Keratinocyte (primary cell): ENCODE results near the gene ITGB5. TPM values are rescaled to one million over a fixed set of nuclear protein-coding genes. Genes with fewer than 3 reads are reported as not detected.

ENCODE experiments used
- DNase-seq: peaks from one replicate; pipeline ENCODE4 v3.0.0-alpha.2; 2011; ENCODE audit warnings: low read depth, missing footprints, low spot score
- FAIRE-seq: peaks from 2 replicates; lab custom pipeline; 2011; peaks lifted over from hg19 to GRCh38; lab: Jason Lieb, UNC
- H2AFZ ChIP-seq: 2 replicates; pipeline ENCODE4 v1.6.0; 2012; ENCODE audit warnings: low read length, control low read depth, inconsistent platforms; ENCODE audit not compliant: control insufficient read depth
- H3K27ac ChIP-seq: 2 replicates; pipeline ENCODE4 v1.5.1; 2011; ENCODE audit warnings: low read length; ENCODE audit not compliant: control insufficient read depth, insufficient read depth
- H3K27me3 ChIP-seq: 3 replicates; pipeline ENCODE4 v1.6.0; 2011; ENCODE audit warnings: low read length; ENCODE audit not compliant: control insufficient read depth, insufficient read depth; ENCODE audit errors: extremely low read depth
- H3K36me3 ChIP-seq, 2 experiments: 2 replicates in 1 of 2; 3 replicates in 1 of 2; pipeline ENCODE4 v1.5.1; 2011; ENCODE audit warnings: low read length in 2 of 2, mild to moderate bottlenecking in 1 of 2; ENCODE audit not compliant: control insufficient read depth in 2 of 2, insufficient read depth in 2 of 2; ENCODE audit errors: extremely low read depth in 1 of 2
- H3K4me1 ChIP-seq: 3 replicates; pipeline ENCODE4 v1.5.1; 2011; ENCODE audit warnings: low read length; ENCODE audit not compliant: control insufficient read depth, insufficient read depth; ENCODE audit errors: extremely low read depth
- H3K4me2 ChIP-seq: 3 replicates; pipeline ENCODE4 v1.6.0; 2011; ENCODE audit warnings: low read depth, low read length; ENCODE audit not compliant: control insufficient read depth, insufficient read depth; ENCODE audit errors: extremely low read depth
- H3K4me3 ChIP-seq, 3 experiments: fragments of 200-600 bp in 1 of 3; sonication (generic) in 1 of 3; 2 replicates in 2 of 3; 3 replicates in 1 of 3; pipeline ENCODE4 v1.5.1; 2011 to 2016; ENCODE audit warnings: low read length in 3 of 3, mild to moderate bottlenecking in 3 of 3, control low read depth in 2 of 3, inconsistent platforms in 1 of 3, low read depth in 1 of 3, mixed read lengths in 1 of 3, mixed run types in 1 of 3, moderate library complexity in 1 of 3; ENCODE audit not compliant: control insufficient read depth in 2 of 3, insufficient read depth in 2 of 3; ENCODE audit errors: extremely low read depth in 1 of 3
- H3K79me2 ChIP-seq: 2 replicates; pipeline ENCODE4 v1.6.0; 2012; ENCODE audit warnings: low read length; ENCODE audit not compliant: control insufficient read depth, insufficient read depth
- H3K9ac ChIP-seq: 3 replicates; pipeline ENCODE4 v1.6.0; 2011; ENCODE audit warnings: low read length; ENCODE audit not compliant: control insufficient read depth, insufficient read depth; ENCODE audit errors: extremely low read depth
- H3K9me1 ChIP-seq: 3 replicates; pipeline ENCODE4 v1.6.0; 2011; ENCODE audit warnings: low read length; ENCODE audit not compliant: control insufficient read depth, insufficient read depth; ENCODE audit errors: extremely low read depth
- H3K9me3 ChIP-seq: 2 replicates; pipeline ENCODE4 v1.5.1; 2012; ENCODE audit warnings: low read depth, low read length; ENCODE audit not compliant: control insufficient read depth
- H4K20me1 ChIP-seq: 3 replicates; pipeline ENCODE4 v1.6.0; 2011; ENCODE audit warnings: low read length; ENCODE audit not compliant: control insufficient read depth, insufficient read depth; ENCODE audit errors: extremely low read depth
- CTCF ChIP-seq, 3 experiments: IDR thresholded peaks in 1 of 3; conservative IDR thresholded peaks in 1 of 3; optimal IDR thresholded peaks in 1 of 3; 2 replicates in 2 of 3; 3 replicates in 1 of 3; pipeline versions ENCODE3 to v1.5.1; 2011; ENCODE audit warnings: low read length in 3 of 3, mild to moderate bottlenecking in 3 of 3, moderate library complexity in 2 of 3, control low read depth in 1 of 3, inconsistent platforms in 1 of 3; ENCODE audit not compliant: insufficient read depth in 2 of 3; ENCODE audit errors: extremely low read depth in 1 of 3
- EZH2 ChIP-seq: IDR thresholded peaks from one replicate; pipeline ENCODE4 v1.6.1; 2012; ENCODE audit warnings: inconsistent platforms, mild to moderate bottlenecking, low read length, moderate library complexity
- dilution Hi-C: fragments of 300-500 bp; cut with MboI; formaldehyde crosslinking; loops from one replicate; pipeline ENCODE4 v1.7.0; 2020; ENCODE audit warnings: low sequenced_read_pairs; ENCODE audit not compliant: extremely low pct_ligation_motif_present
- polyA plus RNA-seq, 5 experiments: library from polyadenylated mRNA; depleted of rRNA in 3 of 5; stranded (reverse) in 3 of 5; stranded (forward) in 1 of 5; unstranded in 1 of 5; fragments of >200 nt; gene quantifications; 1 replicate in 1 of 5; 2 replicates in 3 of 5; 3 replicates in 1 of 5; pipeline versions ENCODE4 v1.2.1 to v1.2.3, GENCODE V29; 2011 to 2012; ENCODE audit warnings: missing spikeins in 2 of 5, low read depth in 1 of 5, low replicate concordance in 1 of 5

Gene ITGB5
- polyA plus RNA-seq, 1 donor (not counting 4 experiments of a cell fraction or from before 2014, with no cell fraction given), result 136 TPM

- Histone ChIP-seq H3K9ac (no peak overlapping the region), H3K36me3 (no peaks in the 10 kb centered on the region), H3K4me3 (no peak overlapping the region), H3K4me2 (no peak overlapping the region), H2AFZ (no peak overlapping the region), H3K4me1 (no peaks in the 10 kb centered on the region), H3K79me2 (no peaks in the 10 kb centered on the region), H3K9me3 (no peaks in the 10 kb centered on the region), H3K9me1 (no peaks in the 10 kb centered on the region), H4K20me1 (no peaks in the 10 kb centered on the region), H3K27ac (no peak overlapping the region), H3K27me3 (peaks cover 4% of the 10 kb centered on the region)
- FAIRE-seq, result no peak
- no peak for DNase-seq
- dilution Hi-C loops, result no loop called here
- TF ChIP-seq CTCF (optimal IDR thresholded peaks at IDR 0.05 in 1 of 3, IDR thresholded peaks at IDR 0.05 in 1 of 3, conservative IDR thresholded peaks at IDR 0.05 in 1 of 3; ENCODE audit: extremely low read depth in 1 of 3, insufficient read depth in 2 of 3, low read length in 3 of 3), result no peak
- no peak for TF ChIP-seq EZH2
These were observed 32.6 kb upstream of the ITGB5 start for GRCh38 chr3:124919756-124920155.

- Histone ChIP-seq H3K4me1 (no peaks in the 10 kb centered on the region), H3K27ac (no peak overlapping the region), H3K27me3 (peaks cover 4% of the 10 kb centered on the region), H2AFZ (no peak overlapping the region), H3K4me3 (no peak overlapping the region), H3K4me2 (no peak overlapping the region), H3K36me3 (no peaks in the 10 kb centered on the region), H3K79me2 (no peaks in the 10 kb centered on the region), H3K9ac (no peak overlapping the region), H3K9me3 (no peaks in the 10 kb centered on the region), H4K20me1 (no peaks in the 10 kb centered on the region), H3K9me1 (no peaks in the 10 kb centered on the region)
- dilution Hi-C loops, result no loop called here
- TF ChIP-seq CTCF (optimal IDR thresholded peaks at IDR 0.05 in 1 of 3, IDR thresholded peaks at IDR 0.05 in 1 of 3, conservative IDR thresholded peaks at IDR 0.05 in 1 of 3; ENCODE audit: extremely low read depth in 1 of 3, insufficient read depth in 2 of 3, low read length in 3 of 3) (no peak), EZH2 (no peak)
- no peak for FAIRE-seq
- no peak for DNase-seq
These were observed 31.4 kb upstream of the ITGB5 start for GRCh38 chr3:124918524-124918923.
